SH-SY5Y (cell line): ENCODE results near the gene CLSTN1.

Experiments
- GATA2 ChIP-seq: IDR thresholded peaks from 2 replicates; pipeline ENCODE4 v1.6.1; 2011; ENCODE audit warnings: mild to moderate bottlenecking, low read depth, low read length
- GATA3 ChIP-seq: IDR thresholded peaks from 2 replicates; pipeline ENCODE4 v1.6.1; 2011; ENCODE audit warnings: low read depth, mild to moderate bottlenecking, low read length, moderate library complexity

DNA sequence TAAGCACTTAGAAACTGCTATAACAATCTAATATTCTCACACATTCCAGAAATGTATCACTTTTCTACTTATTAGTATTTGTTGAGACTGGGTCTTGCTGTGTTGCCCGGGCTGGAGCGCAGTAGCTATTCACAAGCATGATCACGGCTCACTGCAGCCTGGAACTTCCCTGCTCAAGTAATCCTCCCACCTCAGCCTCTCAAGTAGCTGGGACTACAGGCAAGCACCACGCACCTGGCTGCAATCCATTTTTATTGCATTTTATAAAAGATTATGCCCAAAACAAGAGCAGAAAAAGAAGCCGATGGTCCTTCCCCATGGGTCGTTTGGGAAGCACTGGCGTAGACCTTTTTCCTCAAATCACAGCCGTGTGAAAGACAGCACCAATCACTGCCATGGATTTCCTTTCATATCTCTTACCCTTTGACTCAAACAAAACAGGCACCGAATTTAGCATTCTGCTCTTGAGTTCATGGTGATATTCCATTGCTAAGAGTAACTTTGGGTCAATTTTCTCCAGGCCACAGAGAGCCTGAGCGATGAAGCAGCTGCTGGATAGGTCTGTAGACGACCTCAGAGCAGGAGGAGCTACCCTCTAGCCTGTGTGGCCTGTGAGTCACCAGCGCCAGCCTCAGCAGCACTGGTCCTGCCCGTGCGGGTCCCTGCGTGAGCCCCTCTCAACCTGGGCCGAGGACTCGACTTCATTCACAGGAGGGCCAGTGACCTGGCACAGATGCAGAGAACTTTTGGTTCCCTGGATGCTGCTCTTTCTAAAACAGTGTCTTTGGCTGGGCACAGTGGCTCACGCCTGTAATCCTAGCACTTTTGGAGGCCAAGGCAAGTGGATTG, 91.4 kb downstream of the CLSTN1 start:
- no peak for TF ChIP-seq GATA2
- TF ChIP-seq GATA3: no peak
